Body of pancreas (tissue), 4 donors: ENCODE results near the gene DBX2. TPM values are rescaled to one million over a fixed set of nuclear protein-coding genes. Genes with fewer than 3 reads are reported as not detected.

Source experiments
- ATAC-seq: fragments of 150-250 bp; one replicate; pipeline ENCODE4 v1.9.1; 2016
- DNase-seq, 4 donors: peaks; one replicate each; pipeline ENCODE4 v3.0.0-alpha.2; 2019
- H3K27ac ChIP-seq, 4 donors: fragments of 200-600 bp; sonication (generic); 1 replicate in 3 of 4; 2 replicates in 1 of 4; pipeline versions ENCODE4 v1.5.1 to v1.6.1; 2016 to 2019; ENCODE audit warnings: mild to moderate bottlenecking in 1 of 4, mixed read lengths in 1 of 4, moderate library complexity in 1 of 4
- H3K27me3 ChIP-seq, 2 donors: fragments of 200-600 bp; sonication (generic); one replicate each; pipeline ENCODE4 v1.6.0; 2016; ENCODE audit warnings: mild to moderate bottlenecking in 1 of 2
- H3K36me3 ChIP-seq, 2 donors: fragments of 200-600 bp; sonication (generic); replicated peaks in 1 of 2; 2 replicates each; pipeline ENCODE4 v1.5.1; 2016; ENCODE audit warnings: low read depth in 2 of 2; ENCODE audit not compliant: insufficient read depth in 1 of 2
- H3K4me1 ChIP-seq: fragments of 200-600 bp; sonication (generic); one replicate; pipeline ENCODE4 v1.6.0; 2016
- H3K4me3 ChIP-seq, 2 donors: fragments of 200-600 bp; sonication (generic); 1 replicate in 1 of 2; 2 replicates in 1 of 2; pipeline ENCODE4 v1.5.1; 2016 to 2019
- H3K9me3 ChIP-seq, 3 donors: fragments of 200-600 bp; sonication (generic); 1 replicate in 2 of 3; 2 replicates in 1 of 3; pipeline ENCODE4 v1.5.1; 2016
- POLR2A ChIP-seq, 3 donors: fragments of 450-650 bp; IDR thresholded peaks; one replicate each; pipeline ENCODE4 v1.6.1; 2016; ENCODE audit warnings: antibody characterized with exemption in 3 of 3, mild to moderate bottlenecking in 2 of 3
- WGBS, 2 donors: methylation state at CpG; one replicate each; pipeline ENCODE4 v1.1.5; 2017; 5-methylcytosine and 5-hydroxymethylcytosine counted together
- intact Hi-C: fragments of 100-400 bp; cut with DNase I; formaldehyde crosslinking; loops from one replicate; pipeline ENCODE4 v1.15.1; 2023
- total RNA-seq, 2 donors: library from RNA; depleted of rRNA; stranded (reverse); fragments of >200 nt; gene quantifications; one replicate each; pipeline ENCODE4 v1.1.0, GENCODE V29; 2016
- TF ChIP-seq, protein P1 (sequence below), 7 experiments: fragments of 450-650 bp in 4 of 7; fragments of 200-600 bp in 3 of 7; sonication (generic) in 3 of 7; IDR thresholded peaks; one replicate each; pipeline ENCODE4 v1.5.1; 2016 to 2019; ENCODE audit warnings: antibody characterized with exemption in 7 of 7

The DBX2 gene
- total RNA-seq, 2 donors from 2014 or later, result not detected

DNA sequence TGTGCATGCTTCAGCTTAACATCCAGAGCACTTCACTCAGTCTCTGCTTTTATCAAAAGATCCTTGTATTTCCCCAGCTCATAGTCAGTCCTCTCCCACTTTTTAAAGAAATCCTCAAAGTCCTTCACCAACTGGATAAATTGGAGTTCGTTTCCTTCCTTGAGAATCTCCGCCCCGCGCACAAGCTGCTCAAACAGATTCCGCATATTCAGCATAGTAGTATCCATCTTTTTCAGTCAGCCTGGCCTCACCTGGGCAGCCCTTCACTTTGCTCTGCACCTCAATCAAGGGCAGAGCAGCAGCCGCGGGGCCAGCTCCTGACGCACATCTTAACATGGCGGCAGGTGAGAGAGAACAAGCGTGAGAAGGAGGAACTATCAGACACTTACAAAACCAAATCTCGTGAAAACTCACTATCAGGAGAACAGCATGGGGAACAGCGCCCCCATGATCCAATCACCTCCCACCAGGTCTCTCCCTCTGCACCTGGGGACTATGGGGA, 14.3 kb upstream of the DBX2 start:
- no peaks in the 10 kb centered on the region for H3K4me1 ChIP-seq
- no peaks in the 10 kb centered on the region for H3K27me3 ChIP-seq
- intact Hi-C loops, result no loop called here
- H3K36me3 ChIP-seq, result no peaks in the 10 kb centered on the region
- WGBS, 2 donors, result 77 to 85% methylated on average over 12 of the region's 12 CpGs
- H3K9me3 ChIP-seq, result no peaks in the 10 kb centered on the region
- H3K27ac ChIP-seq, result no peak overlapping the region
- H3K4me3 ChIP-seq, result no peak overlapping the region
- DNase-seq (no peak), ATAC-seq (no peak)
- TF ChIP-seq, protein P1, sequence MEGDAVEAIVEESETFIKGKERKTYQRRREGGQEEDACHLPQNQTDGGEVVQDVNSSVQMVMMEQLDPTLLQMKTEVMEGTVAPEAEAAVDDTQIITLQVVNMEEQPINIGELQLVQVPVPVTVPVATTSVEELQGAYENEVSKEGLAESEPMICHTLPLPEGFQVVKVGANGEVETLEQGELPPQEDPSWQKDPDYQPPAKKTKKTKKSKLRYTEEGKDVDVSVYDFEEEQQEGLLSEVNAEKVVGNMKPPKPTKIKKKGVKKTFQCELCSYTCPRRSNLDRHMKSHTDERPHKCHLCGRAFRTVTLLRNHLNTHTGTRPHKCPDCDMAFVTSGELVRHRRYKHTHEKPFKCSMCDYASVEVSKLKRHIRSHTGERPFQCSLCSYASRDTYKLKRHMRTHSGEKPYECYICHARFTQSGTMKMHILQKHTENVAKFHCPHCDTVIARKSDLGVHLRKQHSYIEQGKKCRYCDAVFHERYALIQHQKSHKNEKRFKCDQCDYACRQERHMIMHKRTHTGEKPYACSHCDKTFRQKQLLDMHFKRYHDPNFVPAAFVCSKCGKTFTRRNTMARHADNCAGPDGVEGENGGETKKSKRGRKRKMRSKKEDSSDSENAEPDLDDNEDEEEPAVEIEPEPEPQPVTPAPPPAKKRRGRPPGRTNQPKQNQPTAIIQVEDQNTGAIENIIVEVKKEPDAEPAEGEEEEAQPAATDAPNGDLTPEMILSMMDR (IDR thresholded peaks at IDR 0.05), result no peak
- no peak for TF ChIP-seq POLR2A (IDR thresholded peaks at IDR 0.05)

- TF ChIP-seq, protein P1 (IDR thresholded peaks at IDR 0.05), result no peak
- no peak for TF ChIP-seq POLR2A (IDR thresholded peaks at IDR 0.05)
- no peak for ATAC-seq
- Histone ChIP-seq H3K27ac (no peak overlapping the region), H3K4me3 (no peak overlapping the region), H3K36me3 (no peaks in the 10 kb centered on the region), H3K27me3 (no peaks in the 10 kb centered on the region), H3K4me1 (no peaks in the 10 kb centered on the region), H3K9me3 (no peaks in the 10 kb centered on the region)
- intact Hi-C loops, result no loop called here
- DNase-seq, result no peak
Measured at GRCh38 chr12:45060976-45061375, 10.1 kb upstream of the DBX2 start.

- TF ChIP-seq, protein P1 (IDR thresholded peaks at IDR 0.05), result no peak
- no peak for TF ChIP-seq POLR2A (IDR thresholded peaks at IDR 0.05)
- intact Hi-C loops, result no loop called here
- Histone ChIP-seq H3K4me3 (no peak overlapping the region), H3K27ac (no peak overlapping the region), H3K4me1 (peaks cover 14% of the 10 kb centered on the region), H3K9me3 (no peaks in the 10 kb centered on the region), H3K36me3 (no peaks in the 10 kb centered on the region), H3K27me3 (no peaks in the 10 kb centered on the region)
- 12 to 18% methylated on average over 17 of the region's 17 CpGs for WGBS, 2 donors
- DNase-seq (no peak), ATAC-seq (no peak)
Measured at GRCh38 chr12:45051572-45052125, 750 bp upstream of the DBX2 start.

GRCh38 chr12:45049912-45050750, 768 bp downstream of the DBX2 start:
- ATAC-seq, result no peak
- WGBS, 2 donors, result 3 to 7% methylated on average over 30 to 38 of the region's 52 CpGs
- Histone ChIP-seq H3K4me1 (peaks cover 14% of the 10 kb centered on the region), H3K9me3 (no peaks in the 10 kb centered on the region), H3K27me3 (no peaks in the 10 kb centered on the region), H3K4me3 (no peak overlapping the region), H3K27ac (no peak overlapping the region), H3K36me3 (no peaks in the 10 kb centered on the region)
- intact Hi-C loops, result no loop called here
- no peak for DNase-seq
- TF ChIP-seq, protein P1 (IDR thresholded peaks at IDR 0.05), result no peak
- no peak for TF ChIP-seq POLR2A (IDR thresholded peaks at IDR 0.05)
